Spleen (tissue), 7 donors: ENCODE measurements around the gene KRT16.

Experiments used
- CTCF ChIP-seq, 11 experiments: fragments of 200-600 bp in 7 of 11; fragments of 450-650 bp in 4 of 11; sonication (generic) in 4 of 11; IDR thresholded peaks in 8 of 11; conservative IDR thresholded peaks in 3 of 11; 1 replicate in 7 of 11; 2 replicates in 4 of 11; pipeline versions ENCODE4 v1.4.0 to v1.8.0; 2016 to 2021; ENCODE audit warnings: antibody characterized with exemption in 11 of 11, inconsistent platforms in 4 of 11, mild to moderate bottlenecking in 1 of 11
- POLR2A ChIP-seq, 3 donors: fragments of 450-650 bp; IDR thresholded peaks; one replicate each; pipeline ENCODE4 v1.5.1; 2017; ENCODE audit warnings: antibody characterized with exemption in 3 of 3, mild to moderate bottlenecking in 1 of 3
- donor health status: DM: no; HTN: no; CAD: no; lungs with moderate emphysema.
- donor health status: DM: no; HTN: no; CAD: no.
- donor health status: DM: no; HTN: no; CAD: no.

- TF ChIP-seq POLR2A (IDR thresholded peaks at IDR 0.05) (no peak), CTCF (IDR thresholded peaks at IDR 0.05 in 8 of 11, conservative IDR thresholded peaks at IDR 0.05 in 3 of 11) (no peak)
These were observed 19.8 kb downstream of the KRT16 start for GRCh38 chr17:41592601-41593305.
